Stimulated activated CD4-positive, alpha-beta T cell treated with anti-CD3 and anti-CD28 coated beads, Interleukin-4, amount 100 ng/mL, for 1 hour (primary cell): ENCODE results near the gene ABI1.

Source experiments
- DNase-seq: peaks from one replicate; pipeline ENCODE4 v3.0.0-alpha.2; 2020

The ABI1 gene

DNA sequence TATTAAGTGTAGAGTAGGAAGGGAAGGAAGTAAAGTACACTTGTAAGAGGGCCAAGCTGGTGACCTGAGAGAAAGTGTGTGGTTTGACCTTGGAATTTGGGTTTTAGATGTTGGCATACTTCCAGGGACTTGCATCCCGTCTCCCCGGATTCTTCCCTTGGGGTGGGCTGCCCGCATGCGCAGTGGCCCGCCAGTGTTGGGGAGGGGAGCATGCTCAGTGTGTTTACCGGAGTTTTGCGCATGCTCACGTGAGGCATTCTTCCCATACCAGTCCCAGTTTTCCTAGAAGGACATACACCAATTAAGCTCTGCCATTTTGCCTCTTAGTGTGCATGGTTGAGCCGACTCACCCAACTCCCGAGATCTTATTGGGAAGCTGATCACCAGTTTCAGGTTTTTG lies 153.8 kb downstream of the ABI1 start:
- DNase-seq, result no peak

DNA sequence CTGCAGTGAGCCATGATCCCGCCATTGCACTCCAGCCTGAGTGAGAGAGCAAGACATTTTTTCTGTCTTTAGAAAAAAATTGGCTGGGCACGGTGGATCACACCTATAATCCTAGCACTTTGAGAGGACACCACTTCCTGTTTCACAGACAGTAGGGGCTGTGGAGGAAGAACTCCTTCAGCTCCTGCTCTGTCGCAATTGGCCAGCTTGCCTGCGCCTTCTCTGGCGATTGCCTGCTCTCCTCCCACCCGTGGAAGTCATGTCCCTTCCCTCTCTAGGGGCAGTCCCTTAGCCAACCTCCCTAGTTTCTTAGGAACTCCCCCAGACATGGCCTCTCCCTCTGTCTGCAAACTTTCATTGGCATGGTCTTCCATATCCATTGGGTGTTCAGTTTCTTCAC lies 154.6 kb downstream of the ABI1 start:
- DNase-seq, result no peak

DNA sequence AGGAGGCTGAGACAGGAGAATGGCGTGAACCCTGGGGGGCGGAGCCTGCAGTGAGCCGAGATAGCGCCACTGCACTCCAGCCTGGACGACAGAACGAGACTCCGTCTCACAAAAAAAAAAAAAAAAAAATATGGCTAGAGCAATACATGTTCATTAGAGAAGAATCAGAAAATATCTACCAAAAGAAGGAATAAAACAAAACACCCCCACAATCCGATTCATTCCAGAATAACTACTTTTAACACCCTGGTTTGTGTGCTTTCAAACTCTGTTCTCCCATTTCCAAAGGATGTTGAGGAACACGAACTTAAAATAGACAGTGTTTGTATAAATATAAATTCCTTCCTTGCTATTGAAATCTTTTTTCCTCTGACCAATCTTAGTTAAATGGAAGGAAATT lies 156.8 kb downstream of the ABI1 start:
- DNase-seq, result no peak

DNA sequence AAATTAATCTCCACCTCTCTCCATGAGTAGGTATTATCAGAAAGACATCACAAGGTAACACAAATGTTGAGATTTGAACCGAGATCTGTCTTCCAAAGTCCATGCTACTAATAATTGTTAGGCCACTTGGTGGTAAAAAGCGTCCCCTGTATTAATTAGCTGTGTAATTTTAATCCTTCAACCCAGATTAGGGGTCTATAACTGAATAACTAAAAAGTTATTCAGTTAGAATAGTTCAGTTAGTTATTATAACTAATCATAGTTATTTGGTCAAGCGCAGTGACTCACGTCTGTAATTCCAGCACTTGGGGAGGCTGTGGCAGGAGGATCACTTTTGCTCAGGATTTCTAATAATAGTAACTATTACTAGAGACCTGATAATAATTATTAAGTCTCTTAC lies 157.7 kb downstream of the ABI1 start:
- no peak for DNase-seq

DNA sequence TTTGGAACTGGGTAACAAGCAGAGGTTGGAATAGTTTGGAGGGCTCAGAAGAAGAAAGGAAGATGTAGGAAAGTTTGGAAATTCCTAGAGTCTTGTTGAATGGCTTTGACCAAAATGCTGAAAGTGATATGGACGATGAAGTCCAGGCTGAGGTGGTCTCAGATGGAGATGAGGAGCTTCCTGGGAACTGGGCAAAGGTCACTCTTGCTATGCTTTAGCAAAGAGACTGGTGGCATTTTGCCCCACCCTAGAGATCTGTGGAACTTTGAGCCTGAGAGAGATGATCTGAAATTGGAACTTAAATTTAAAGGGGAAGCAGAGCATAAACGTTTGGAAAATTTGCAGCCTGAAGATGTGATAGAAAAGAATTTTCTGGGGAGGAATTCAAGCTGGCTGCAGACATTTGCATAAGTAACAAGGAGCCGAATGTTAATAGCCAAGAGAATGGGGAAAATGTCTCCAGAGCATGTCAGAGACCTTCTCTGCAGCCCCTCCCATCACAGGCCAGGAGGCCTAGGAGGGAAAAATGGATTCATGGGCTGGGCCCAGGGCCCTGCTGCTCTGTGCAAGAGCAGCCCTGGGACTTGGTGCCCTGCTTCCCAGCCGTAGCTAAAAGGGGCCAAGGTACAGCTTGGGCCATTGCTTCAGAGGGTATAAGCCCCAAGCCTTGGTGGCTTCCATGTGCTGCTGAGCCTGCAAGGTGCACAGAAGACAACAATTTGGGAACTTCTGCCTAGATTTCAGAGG lies 159.7 kb downstream of the ABI1 start:
- no peak for DNase-seq

DNA sequence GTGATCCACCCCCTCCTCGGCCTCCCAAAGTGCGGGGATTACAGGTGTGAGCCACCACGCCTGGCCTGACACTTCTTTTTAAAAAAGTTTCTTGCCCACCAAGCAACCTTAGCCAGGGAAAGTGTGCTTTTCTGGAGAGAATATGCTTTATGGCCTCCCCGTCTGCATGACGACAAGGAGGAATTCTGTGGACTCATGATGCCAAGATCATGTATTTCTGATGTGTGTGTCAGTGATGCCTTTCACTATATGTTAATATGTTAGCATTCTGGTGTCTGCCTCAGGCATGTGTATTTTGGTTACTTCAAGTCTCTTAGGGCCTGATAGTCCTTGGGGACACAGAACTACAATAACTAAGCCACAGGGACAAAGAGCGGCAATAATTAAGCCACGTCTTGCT lies 161.1 kb downstream of the ABI1 start:
- no peak for DNase-seq

DNA sequence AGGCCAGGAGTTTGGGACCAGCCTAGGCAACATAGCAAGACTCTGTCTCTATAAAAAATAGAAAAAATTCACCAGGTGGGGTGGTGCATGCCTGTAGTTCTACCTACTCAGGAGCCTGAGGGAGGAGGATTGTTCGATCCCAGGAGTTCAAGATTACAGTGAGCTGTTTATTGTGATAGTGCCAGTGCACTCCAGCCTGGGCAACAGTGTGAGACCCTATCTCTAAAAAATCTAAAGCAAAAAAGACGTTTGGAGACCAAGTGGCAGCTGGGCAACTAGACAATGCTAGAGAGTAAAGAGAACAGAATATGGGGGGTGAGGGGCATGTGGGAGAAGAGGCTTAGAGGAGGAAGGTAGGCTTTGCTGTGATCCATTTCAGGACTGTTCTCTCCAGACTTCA lies 161.8 kb downstream of the ABI1 start:
- DNase-seq, result no peak

DNA sequence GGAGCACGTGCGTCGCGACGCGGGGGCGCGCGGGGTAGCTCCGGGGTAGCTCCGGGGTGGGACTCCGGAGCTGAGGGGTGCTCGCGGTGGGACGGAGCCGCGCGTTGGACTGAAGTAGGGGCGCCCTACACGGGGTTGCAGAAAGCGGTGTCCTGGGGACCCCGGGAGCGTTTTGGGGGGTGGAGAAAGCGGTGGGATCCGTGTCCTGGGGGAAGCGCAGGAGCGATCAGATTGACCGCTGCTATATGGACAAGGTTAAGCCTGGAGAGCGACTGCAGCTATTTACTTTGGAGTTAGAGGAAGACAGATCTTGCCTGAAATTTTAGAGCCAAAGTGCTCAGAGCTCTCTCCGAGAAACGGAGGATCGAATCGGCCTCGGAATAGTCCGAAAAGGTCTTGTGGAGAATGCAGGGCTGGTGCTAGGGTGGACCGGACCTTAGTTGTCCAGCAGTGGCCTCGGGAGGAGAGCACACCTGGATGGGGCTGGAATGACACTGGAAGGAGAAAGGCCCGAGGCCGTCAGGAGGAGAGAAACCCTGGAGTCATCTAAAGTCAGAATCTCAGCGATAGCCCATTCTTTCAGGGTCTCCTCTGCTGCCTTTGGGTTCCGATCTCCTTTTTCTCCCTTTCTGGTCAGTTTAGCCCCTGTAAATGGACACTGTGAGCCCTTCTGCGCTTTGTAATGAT lies 162.7 kb downstream of the ABI1 start:
- DNase-seq, result no peak

DNA sequence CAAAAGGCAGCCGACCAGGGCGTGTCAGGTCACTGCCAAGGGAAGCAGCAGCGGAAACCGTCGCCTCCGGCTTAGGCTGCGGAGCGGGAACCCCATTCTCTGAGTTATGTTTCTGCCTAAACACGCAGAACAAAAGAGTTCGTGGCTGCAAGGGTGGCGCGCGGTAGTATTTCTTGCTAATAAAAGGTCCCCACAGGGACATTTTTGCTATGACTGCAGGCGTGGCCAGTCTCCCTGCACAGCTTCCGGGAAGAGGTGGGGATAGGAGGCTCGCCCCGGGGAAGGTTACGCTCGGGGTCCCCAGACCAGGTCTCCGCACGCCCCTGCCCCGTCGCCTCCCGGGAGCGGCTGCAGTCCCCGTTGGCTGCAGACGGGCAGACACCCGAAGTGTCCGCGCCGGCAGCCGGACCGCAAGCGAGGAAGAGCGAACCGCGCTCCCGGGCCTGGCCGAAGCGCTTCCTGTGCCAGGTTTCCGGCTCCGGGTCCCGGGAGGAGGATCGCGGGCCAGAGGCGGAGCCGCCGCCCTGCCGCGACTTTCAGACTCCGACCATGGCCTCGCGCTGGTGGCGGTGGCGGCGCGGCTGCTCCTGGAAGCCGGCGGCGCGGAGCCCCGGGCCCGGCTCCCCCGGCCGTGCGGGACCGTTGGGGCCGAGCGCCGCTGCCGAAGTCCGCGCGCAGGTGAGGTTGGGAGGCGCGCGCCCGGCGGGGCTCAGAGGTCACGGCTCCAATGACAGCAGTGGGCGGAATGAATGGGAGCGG lies 163.4 kb downstream of the ABI1 start, which contains the start of gene PDSS1:
PDSS1 (plus strand) TSS at position 539 of the 759 bp plus-strand sequence; CDS start at position 550, 11 bp downstream.
- peak; percentile 70 for DNase-seq

DNA sequence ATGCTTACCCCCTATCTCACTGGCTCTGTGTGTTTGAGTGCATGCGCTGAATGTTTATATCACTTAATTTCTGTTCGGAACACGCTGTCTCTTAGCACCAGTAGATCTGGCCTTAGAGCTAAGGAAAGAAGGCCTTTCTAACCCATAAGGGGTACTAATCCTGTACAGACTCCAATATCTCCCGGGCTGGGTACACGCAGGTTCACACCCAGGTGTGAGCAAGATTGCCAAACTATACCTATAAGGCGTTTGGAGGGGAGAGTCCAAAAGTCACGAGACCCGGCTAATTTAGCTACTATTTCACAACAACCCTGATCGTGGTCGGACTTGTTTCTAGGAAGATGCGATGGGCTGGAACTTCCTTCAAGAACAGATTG lies 164.0 kb downstream of the ABI1 start:
- no peak for DNase-seq
